PC-9 (cell line): ENCODE data around the gene SOSTDC1. TPM values are rescaled to one million over a fixed set of nuclear protein-coding genes. Genes with fewer than 3 reads are reported as not detected.
"Not testable (repeated sequence)": the region's sequence is repeated elsewhere in the genome, so short reads cannot be mapped to it uniquely, and the experiment has no call there.

ENCODE experiments used
- BruUV-seq: library from RNA; stranded (reverse); fragments of 400-500 nt; replicated peaks from 2 replicates; lab custom pipeline; 2021; lab: Mats Ljungman, UMichigan
- CTCF ChIA-PET: fragments of 300-600 bp; sonication (Branson Sonifier 250); formaldehyde crosslinking; loops from one replicate; lab custom pipeline; 2022; ENCODE audit warnings: antibody characterized with exemption; lab: Charles Lee
- POLR2A ChIA-PET: fragments of 300-600 bp; sonication (Branson Sonifier 250); formaldehyde crosslinking; loops from one replicate; lab custom pipeline; 2022; ENCODE audit warnings: antibody characterized with exemption; ENCODE audit not compliant: unreplicated experiment; lab: Charles Lee
- DNase-seq, 2 experiments: peaks; one replicate each; pipeline versions ENCODE4 v3.0.0 to v3.0.0-alpha.2; 2015 to 2022; ENCODE audit warnings: mixed read lengths in 1 of 2
- H2AFZ ChIP-seq: fragments of 200-600 bp; sonication (generic); 2 replicates; pipeline ENCODE4 v1.8.1; 2017; ENCODE audit warnings: antibody characterized with exemption
- H3F3A ChIP-seq: fragments of 200-600 bp; sonication (generic); 2 replicates; pipeline ENCODE4 v1.8.1; 2017; ENCODE audit warnings: antibody characterized with exemption, mild to moderate bottlenecking, low read depth; ENCODE audit not compliant: insufficient read depth
- H3K27ac ChIP-seq: fragments of 200-600 bp; sonication (generic); 2 replicates; pipeline ENCODE4 v1.6.1; 2016; ENCODE audit warnings: mixed run types
- H3K27me3 ChIP-seq: fragments of 200-600 bp; sonication (generic); 2 replicates; pipeline ENCODE4 v1.6.1; 2016; ENCODE audit warnings: low read depth, mixed run types; ENCODE audit not compliant: insufficient read depth
- H3K36me3 ChIP-seq: fragments of 200-600 bp; sonication (generic); 2 replicates; pipeline ENCODE4 v1.6.1; 2016; ENCODE audit warnings: low read depth, mixed run types
- H3K4me1 ChIP-seq: fragments of 200-600 bp; sonication (generic); replicated peaks from 2 replicates; pipeline ENCODE4 v1.6.1; 2016; ENCODE audit warnings: mixed run types; ENCODE audit not compliant: insufficient read depth
- H3K4me2 ChIP-seq: fragments of 200-600 bp; sonication (generic); 2 replicates; pipeline ENCODE4 v1.6.1; 2017; ENCODE audit warnings: mixed run types
- H3K4me3 ChIP-seq: fragments of 200-600 bp; sonication (generic); 2 replicates; pipeline ENCODE4 v1.6.1; 2016; ENCODE audit warnings: mixed run types
- H3K79me2 ChIP-seq: fragments of 200-600 bp; sonication (generic); 2 replicates; pipeline ENCODE4 v1.6.1; 2017; ENCODE audit warnings: low read depth, mixed run types
- H3K9me2 ChIP-seq: fragments of 200-600 bp; sonication (generic); 2 replicates; pipeline ENCODE4 v1.8.1; 2017; ENCODE audit warnings: mild to moderate bottlenecking; ENCODE audit not compliant: insufficient read depth
- H3K9me3 ChIP-seq: fragments of 200-600 bp; sonication (generic); 2 replicates; pipeline ENCODE4 v1.8.1; 2016; ENCODE audit warnings: low read depth; ENCODE audit not compliant: insufficient read depth
- H4K20me1 ChIP-seq: fragments of 200-600 bp; sonication (generic); 2 replicates; pipeline ENCODE4 v1.8.1; 2017; ENCODE audit not compliant: insufficient read depth
- CTCF ChIP-seq: fragments of 200-600 bp; sonication (generic); conservative IDR thresholded peaks from 2 replicates; pipeline ENCODE4 v1.6.1; 2017; ENCODE audit warnings: mixed run types, antibody characterized with exemption, mild to moderate bottlenecking, moderate library complexity
- EZH2 ChIP-seq: fragments of 200-600 bp; sonication (generic); IDR thresholded peaks from 2 replicates; pipeline ENCODE4 v1.8.0; 2017; ENCODE audit warnings: antibody characterized with exemption, low read depth
- intact Hi-C: fragments of 100-400 bp; cut with micrococcal nuclease; formaldehyde crosslinking; loops from one replicate; pipeline ENCODE4 v1.10.0; 2022; ENCODE audit not compliant: unreplicated experiment
- total RNA-seq: library from RNA; stranded (reverse); gene quantifications from 2 replicates; pipeline ENCODE4 v1.2.3, GENCODE V29; 2021

SOSTDC1 gene
- total RNA-seq, 1 experiment from 2014 or later, result not detected

GRCh38 chr7:16460789-16461493, 4.6 kb downstream of the SOSTDC1 start:
- Histone ChIP-seq H3K4me1 (no peaks in the 10 kb centered on the region), H3F3A (no peaks in the 10 kb centered on the region), H3K79me2 (no peaks in the 10 kb centered on the region), H3K27ac (no peak overlapping the region), H3K9me3 (no peaks in the 10 kb centered on the region), H2AFZ (no peak overlapping the region), H4K20me1 (no peaks in the 10 kb centered on the region), H3K27me3 (no peaks in the 10 kb centered on the region), H3K9me2 (no peaks in the 10 kb centered on the region), H3K4me3 (no peak overlapping the region), H3K4me2 (no peak overlapping the region), H3K36me3 (no peaks in the 10 kb centered on the region)
- no TSS peak for BruUV-seq
- ChIA-PET CTCF (interaction anchor here (0.6 to 0.7 kb wide), 2 partner anchors 15 to 813 kb away, joined by 3 read pairs; no protein-coding TSS in a partner anchor), POLR2A (no interaction called here)
- intact Hi-C loops, result no loop called here
- DNase-seq, result no peak
- TF ChIP-seq EZH2, result no peak

DNA sequence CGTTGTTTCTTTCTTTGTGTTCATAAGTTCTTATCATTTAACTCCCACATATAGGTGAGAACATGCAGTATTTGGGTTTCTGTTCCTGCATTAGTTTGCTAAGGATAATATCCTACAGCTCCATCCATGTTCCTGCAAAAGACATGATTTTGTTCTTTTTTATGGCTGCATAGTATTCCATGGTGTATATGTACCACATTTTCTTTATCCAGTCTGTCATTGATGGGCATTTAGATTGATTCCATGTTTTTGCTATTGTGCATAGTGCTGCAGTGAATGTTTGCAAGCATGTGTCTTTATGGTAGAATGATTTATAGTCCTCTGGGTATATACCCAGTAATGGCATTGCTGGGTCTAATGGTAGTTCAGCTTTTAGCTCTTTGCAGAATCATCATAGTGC, 9.2 kb downstream of the SOSTDC1 start:
- H3F3A ChIP-seq, H3K27me3 ChIP-seq, H3K36me3 ChIP-seq, H3K9me2 ChIP-seq, H4K20me1 ChIP-seq, intact Hi-C loops, CTCF ChIA-PET, H3K9me3 ChIP-seq, H3K27ac ChIP-seq, H3K79me2 ChIP-seq, H2AFZ ChIP-seq, H3K4me3 ChIP-seq, H3K4me1 ChIP-seq, DNase-seq, BruUV-seq, H3K4me2 ChIP-seq: not testable (repeated sequence)
- POLR2A ChIA-PET, result interaction anchor here (0.6 to 0.7 kb wide), 2 partner anchors 184 to 327 kb away, joined by 3 read pairs; no protein-coding TSS in a partner anchor

GRCh38 chr7:16455591-16455990, 9.9 kb downstream of the SOSTDC1 start:
- Histone ChIP-seq H3K4me2 (no peak overlapping the region), H3K9me2 (no peaks in the 10 kb centered on the region), H3K9me3 (no peaks in the 10 kb centered on the region), H3K4me3 (no peak overlapping the region), H3K36me3 (no peaks in the 10 kb centered on the region), H3K27ac (no peak overlapping the region), H3F3A (no peaks in the 10 kb centered on the region), H3K4me1 (no peaks in the 10 kb centered on the region), H3K27me3 (no peaks in the 10 kb centered on the region), H2AFZ (no peak overlapping the region), H3K79me2 (no peaks in the 10 kb centered on the region), H4K20me1 (no peaks in the 10 kb centered on the region)
- ChIA-PET POLR2A (interaction anchor here (0.6 kb wide), 1 partner anchor 327 kb away, joined by 3 read pairs; no protein-coding TSS in a partner anchor), CTCF (no interaction called here)
- DNase-seq, result no peak
- no peak for TF ChIP-seq CTCF
- no peak for TF ChIP-seq EZH2
- intact Hi-C loops, result no loop called here
- BruUV-seq, result no TSS peak

- Histone ChIP-seq H3K27ac (no peak overlapping the region), H3K27me3 (no peaks in the 10 kb centered on the region), H2AFZ (no peak overlapping the region), H3K36me3 (no peaks in the 10 kb centered on the region), H3K4me1 (no peaks in the 10 kb centered on the region), H3K9me2 (no peaks in the 10 kb centered on the region), H3K4me2 (no peak overlapping the region), H3K4me3 (no peak overlapping the region), H3K9me3 (no peaks in the 10 kb centered on the region), H4K20me1 (no peaks in the 10 kb centered on the region), H3F3A (no peaks in the 10 kb centered on the region), H3K79me2 (no peaks in the 10 kb centered on the region)
- no peak for DNase-seq
- intact Hi-C loops, result no loop called here
- CTCF ChIA-PET, result no interaction called here
- no peak for TF ChIP-seq EZH2
- TF ChIP-seq CTCF, result no peak
- POLR2A ChIA-PET, result no interaction called here
- no TSS peak for BruUV-seq
Observed at GRCh38 chr7:16450366-16450765, 15.2 kb downstream of the SOSTDC1 start.
